Iris pigment epithelial cell (primary cell): ENCODE measurements around the gene DMRTA2.

Experiments used
- DNase-seq: peaks from one replicate; pipeline ENCODE4 v3.0.0-alpha.2; 2011; ENCODE audit warnings: low read depth

Gene DMRTA2

DNA sequence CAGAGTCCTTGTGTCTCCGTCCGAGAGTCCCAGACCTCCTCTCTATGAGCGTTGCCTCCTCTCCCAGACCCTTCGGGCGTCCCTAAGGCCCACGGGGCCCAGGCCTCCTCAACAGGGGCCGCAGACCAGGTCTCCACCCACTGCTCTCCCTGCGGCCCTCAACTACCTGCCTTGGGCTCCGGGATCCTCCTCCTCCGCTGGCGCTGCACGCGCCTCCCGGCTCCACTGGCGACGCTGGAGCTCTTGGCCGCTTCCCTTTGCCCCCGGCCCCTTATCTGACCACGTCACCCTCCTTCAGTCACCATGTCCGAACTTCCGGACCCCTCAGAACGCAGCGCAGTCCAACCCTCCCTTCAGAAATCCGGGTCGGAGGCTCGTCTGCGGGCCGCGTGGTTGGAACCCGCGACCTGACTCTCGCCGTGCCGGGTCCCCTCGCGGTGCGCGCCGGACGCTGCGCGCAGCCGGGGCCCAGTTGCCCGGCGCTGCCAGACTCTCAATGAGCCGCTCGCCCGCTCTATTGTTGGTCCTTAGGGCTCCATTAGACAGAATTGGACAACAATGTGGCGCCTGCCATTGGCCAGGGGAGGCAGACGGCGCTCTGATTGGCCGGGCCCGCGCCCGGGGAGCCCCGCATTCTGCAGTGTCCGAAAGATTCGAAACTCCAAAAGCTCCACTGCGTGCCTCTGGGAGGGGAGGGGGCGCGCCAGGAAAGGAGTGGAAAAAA, at the start of gene DMRTA2:
DMRTA2 (minus strand) TSS at position 498 of the 724 bp plus-strand sequence. CDS start 1,907 bp downstream, outside the sequence.
- no peak for DNase-seq

DNA sequence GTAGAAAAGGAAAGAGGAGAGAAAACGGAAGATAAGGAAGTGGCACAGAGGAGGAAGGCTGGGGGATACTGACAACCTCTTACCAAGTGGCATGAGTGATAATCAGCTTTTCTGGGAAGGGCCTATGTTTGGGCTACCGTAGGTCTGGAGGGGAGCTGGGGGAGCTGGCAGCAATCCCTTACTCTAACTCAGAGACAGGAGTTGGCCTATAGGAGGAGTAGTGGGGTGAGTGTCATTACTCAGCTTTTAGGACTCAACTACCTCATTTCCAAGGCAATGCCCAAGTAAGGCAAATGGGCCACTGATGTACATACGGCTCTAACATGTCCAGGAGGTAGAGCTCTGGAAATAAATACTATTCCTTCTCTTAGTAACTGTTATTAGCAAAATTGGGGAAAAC, 48.7 kb upstream of the DMRTA2 start:
- no peak for DNase-seq

DNA sequence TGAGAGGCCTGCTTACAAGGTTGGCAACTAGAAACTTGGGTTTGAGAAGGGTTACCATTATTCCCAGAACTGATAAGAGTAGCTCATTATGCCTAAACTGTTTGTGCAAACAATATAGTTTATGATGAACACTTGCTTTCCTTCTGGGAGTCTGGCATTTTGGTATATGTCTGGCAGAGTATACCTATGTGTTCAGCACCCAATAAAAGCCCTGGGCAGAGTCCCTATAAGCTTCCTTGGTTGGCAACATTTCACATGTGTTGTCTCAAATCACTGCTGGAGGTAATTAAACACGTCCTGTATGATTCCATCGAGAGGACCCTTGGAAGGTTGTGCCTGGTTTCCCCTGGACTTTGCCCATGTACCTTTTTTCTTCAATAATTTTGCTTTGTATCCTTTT, 39.7 kb upstream of the DMRTA2 start:
- no peak for DNase-seq

GRCh38 chr1:50458507-50458906, 35.3 kb upstream of the DMRTA2 start:
- peak; percentile 4 for DNase-seq

GRCh38 chr1:50454911-50455310, 31.7 kb upstream of the DMRTA2 start:
- no peak for DNase-seq

DNA sequence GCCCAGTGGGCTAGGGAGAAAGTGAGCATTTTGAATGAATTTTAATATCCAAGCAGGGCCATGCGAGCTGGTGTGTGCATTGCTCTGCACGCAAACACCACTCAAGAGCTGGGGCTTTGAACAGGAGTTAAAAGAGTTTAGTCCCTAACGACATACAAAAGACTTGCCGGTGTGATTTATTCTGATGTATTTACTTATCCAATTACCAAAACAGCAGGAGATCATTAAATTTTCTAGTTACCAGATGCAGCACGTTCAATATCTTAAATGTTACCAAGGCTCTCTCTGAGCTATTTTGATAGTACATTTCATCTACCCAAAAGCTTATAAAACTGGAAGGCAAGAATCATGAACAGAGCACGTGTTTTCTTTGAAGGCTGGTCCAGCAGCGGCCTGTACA, 30.0 kb upstream of the DMRTA2 start:
- no peak for DNase-seq

GRCh38 chr1:50452700-50453099, 29.5 kb upstream of the DMRTA2 start:
- no peak for DNase-seq

DNA sequence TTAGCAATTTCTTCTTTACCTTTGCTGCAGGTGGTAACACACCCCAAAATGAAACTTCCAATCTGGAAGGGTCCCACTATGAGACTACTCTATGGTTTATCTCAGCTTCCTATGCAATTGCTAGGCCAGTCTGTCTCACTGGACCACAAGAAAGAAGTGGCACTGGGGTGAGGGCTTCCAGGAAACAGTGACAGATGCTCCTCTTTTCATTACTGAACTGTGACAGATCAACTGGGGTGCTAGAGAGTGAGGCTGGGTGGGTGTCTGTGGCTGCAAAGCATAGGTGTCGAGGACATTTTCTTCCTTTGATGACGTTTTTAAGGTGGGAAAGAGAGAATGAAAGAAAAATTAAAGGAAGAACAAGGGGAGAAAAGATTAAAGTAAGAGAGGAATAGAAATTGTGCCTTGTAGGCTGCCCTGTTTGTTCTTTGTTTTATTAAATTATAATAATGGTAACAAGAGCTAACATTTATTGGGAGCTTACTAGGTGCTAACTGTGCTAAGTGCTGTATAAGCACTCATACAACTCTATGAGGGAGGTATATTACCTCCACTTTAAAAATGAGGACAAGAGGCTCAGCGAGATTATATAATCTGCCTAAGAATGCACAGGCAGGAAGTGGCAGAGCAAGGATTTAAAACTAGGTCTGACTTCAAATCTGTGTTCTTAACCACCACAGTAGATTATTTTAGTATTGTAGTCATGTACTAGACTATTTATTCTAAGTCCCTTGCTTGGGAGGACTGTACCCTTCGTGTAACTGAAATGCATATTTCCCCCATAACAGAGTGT, 27.8 kb upstream of the DMRTA2 start:
- no peak for DNase-seq

DNA sequence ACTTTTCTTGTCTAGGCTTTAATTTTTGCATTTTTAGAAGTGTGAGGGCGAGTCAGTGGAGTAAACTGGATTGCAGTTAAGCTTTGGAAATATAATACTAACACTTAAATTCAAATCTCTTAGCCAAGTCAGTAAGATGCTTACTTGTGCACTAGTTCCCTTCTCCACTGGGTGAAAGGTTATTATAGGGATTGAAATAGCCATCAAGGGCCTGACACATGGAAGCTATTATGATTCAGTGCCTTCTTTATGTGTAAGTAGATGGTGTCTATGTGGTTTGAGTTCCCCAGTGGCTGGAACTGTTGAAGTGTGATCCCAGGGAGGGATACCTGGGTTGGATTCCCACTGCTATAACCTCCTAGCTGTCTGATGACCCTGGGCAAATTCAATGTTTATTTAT, 24.7 kb upstream of the DMRTA2 start:
- DNase-seq, result no peak

DNA sequence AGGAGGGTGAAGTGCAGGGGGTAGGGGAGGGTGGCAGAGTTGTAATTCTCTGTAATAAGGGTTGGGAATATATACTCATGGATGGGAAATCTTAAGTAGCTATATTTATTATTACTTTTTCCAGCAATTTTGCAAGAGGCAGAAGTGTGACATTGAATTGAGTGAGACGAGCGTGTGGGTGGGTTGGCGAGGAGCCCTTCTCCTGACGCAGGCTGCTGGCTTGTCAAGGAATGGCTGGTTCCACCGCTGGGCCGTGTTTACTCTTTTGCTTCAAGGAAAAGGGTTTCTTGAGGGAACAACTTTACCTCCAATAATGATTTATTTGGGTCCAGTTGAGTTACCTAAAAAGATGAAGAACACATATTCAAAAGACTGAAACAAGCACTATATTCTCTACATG, 17.9 kb upstream of the DMRTA2 start:
- no peak for DNase-seq

DNA sequence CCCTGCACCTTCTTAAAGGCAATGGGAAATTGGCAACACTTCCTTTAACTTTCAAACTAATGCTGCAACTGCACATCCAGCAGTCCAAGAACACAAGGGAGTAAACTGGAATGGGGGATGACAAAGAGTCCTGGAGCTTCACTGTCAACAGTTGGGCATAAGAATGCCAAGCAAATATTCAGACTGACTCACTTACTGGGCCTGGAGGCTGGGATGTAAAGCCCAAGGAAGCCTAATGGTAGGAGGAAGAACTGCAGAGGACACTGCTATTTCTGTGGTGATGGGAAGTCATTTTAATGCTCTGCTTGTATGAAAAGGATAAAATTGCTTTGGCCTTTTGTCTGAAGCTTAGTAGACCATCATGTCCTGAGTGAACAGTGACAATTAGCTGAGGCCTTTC, 15.7 kb upstream of the DMRTA2 start:
- no peak for DNase-seq

DNA sequence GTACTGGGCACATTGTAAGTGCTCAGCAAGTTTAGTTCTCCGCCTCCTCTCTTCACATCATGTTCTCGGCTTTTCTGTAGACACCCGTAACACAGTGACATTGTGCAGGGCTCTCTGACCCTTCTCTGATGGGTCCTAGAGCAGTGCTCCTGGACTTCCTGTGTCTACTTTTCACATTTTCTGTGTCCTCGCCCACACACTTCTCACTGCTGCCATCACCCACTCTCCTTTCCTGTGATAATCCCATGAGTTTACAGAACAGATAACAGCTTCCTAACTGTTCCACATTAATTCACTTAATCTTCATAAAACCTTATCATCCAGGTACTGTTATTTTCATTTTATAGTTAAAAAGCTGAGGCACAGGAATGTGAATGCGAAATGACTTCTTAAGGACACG, 13.2 kb upstream of the DMRTA2 start:
- DNase-seq, result no peak

DNA sequence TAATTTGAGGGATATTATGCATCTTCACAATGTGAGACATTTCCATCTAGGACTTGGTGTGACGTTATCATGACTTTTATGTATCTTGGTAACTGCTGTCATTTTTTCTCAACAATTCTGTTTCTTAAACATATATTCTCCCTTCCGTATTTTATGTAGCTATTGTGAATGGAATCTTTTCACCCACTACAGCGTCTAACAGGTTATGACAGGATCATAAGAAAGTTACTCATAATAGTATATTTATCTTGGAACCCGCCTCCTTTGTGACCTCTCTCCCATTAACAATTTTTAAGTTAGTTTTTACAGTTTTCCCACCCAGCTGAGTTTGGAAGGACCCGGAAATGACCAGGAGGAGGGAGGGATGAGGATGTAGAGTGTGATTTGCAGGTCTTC, 6.8 kb upstream of the DMRTA2 start:
- DNase-seq, result no peak

GRCh38 chr1:50427818-50428779, 4.9 kb upstream of the DMRTA2 start:
- DNase-seq, result no peak

GRCh38 chr1:50427086-50427817, 4.0 kb upstream of the DMRTA2 start:
- no peak for DNase-seq

DNA sequence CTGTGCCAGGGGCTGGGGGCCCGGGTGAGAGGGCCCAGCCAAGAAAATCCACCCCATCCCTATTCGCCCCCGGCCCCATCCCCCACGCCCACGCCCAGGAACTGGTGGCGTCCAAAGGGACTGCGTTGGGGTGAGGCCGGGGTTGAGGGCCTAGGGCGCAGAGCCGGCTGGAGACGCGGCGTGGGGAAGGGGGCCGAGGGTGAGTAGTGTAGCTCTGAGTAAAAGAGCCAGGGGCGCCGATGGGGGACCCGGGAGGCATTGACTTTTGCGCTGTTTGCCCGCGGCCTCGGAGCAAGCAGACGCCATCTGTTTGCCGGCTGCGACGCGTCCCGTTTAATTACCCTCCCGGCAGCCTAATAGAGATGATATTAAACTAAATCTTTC, 3.5 kb upstream of the DMRTA2 start:
- DNase-seq, result no peak

DNA sequence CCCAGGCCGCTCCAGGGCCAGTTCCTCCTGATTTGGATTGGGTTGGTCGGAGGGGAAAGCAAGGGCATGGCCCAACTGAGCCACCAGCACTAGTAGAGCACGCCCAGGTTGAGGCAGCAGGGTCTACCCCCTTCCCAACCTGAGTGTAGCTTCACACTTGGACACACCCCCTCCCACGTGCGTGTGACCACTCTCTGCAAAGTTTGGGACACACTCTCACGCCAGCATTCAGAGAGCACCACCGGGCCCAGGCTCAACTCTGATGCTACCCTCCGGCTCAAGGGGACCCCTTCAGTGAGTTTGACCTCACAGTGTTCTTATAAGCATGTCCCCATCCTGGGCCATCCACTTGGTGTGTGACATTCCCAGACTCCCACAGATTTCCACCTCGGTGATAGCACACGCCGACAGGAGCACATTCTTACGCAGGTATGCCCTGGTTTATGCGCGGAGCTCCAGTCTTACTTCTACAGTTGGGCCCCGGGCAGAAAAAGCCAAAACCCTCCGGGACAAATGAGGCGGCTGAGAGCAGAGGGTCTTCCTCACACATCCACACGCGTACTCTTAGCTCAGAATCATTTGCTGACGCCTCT, 3.0 kb upstream of the DMRTA2 start:
- no peak for DNase-seq

- no peak for DNase-seq
Observed at GRCh38 chr1:50425376-50426107, 2.3 kb upstream of the DMRTA2 start.

DNA sequence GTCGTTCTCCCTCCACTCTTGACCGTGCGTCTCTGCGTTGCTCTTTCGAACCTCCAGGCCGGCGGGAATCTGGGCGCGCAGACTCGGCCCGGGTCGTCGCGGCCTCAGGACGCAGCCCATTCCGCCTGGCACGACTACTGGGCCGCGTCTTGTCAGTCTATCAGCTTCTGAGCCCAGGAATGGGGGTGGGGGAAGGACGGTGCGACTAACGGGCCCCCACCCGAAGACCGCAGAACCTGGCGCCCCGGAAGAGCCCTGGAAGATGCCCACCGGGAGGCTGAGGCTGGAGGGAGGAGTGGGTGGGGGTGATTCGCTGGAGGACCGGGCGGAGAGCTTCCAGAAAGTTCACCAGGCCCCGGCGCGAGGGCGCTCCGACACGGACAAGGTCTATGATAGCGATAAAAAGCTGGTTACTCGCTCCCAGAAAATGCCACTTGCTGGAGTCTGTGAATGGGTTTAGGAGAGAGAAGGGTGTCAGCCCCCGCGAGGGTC, 1.7 kb upstream of the DMRTA2 start:
- DNase-seq, result no peak

- DNase-seq, result no peak
Observed at GRCh38 chr1:50424045-50424883, 1.0 kb upstream of the DMRTA2 start.
